NCI-H2196 treated with DMSO at 0.1 percent for 48 hours (cell line): Measurements from ENCODE around the gene CYP2F1.
"Not testable (repeated sequence)": the region's sequence is repeated elsewhere in the genome, so short reads cannot be mapped to it uniquely, and the experiment has no call there.

Source experiments
- DNase-seq: peaks from one replicate; lab custom pipeline; 2025; ENCODE audit not compliant: unreplicated experiment; lab: John Stamatoyannopoulos, UW

The CYP2F1 gene

DNA sequence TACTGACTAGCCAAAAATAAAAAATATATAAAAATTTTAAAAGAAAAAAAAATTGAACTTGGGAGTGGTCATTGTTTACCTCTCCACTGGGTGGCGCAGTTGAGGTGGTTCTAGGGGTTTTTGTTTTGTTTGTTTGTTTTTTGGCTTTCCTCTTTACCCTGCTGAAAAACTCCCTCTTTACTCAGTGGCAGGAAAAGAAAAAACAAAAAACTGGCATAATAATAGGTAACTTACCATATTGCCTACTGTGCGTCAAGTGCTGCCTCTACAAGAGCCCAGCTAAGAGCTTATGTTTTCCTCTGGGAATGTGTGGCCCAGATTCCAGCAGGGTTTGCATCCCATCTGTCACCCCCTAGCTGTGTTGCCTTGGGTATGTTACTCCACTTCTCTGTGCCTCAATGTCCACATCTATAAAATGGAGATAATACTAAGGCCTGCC, 12.6 kb downstream of the CYP2F1 start:
- not testable (repeated sequence) for DNase-seq

DNA sequence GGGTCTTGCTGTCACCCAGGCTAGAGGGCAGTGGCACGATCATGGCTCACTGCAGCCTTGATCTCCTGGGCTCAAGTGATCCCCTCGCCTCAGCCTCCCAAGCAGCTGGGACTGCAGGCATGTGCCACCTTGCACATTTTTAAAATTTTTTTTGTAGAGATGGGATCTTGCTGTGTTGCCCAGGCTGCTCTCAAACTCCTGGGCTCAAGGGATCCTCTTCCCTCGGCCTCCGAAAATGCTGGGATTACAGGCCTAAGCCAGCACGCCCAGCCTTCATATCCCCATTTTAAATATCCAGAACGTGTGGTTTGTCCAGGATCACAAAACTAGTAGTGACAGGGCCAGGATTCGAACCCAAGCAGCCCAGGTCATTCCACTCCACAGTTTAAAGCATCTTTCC, 13.1 kb downstream of the CYP2F1 start:
- DNase-seq = not testable (repeated sequence)

DNA sequence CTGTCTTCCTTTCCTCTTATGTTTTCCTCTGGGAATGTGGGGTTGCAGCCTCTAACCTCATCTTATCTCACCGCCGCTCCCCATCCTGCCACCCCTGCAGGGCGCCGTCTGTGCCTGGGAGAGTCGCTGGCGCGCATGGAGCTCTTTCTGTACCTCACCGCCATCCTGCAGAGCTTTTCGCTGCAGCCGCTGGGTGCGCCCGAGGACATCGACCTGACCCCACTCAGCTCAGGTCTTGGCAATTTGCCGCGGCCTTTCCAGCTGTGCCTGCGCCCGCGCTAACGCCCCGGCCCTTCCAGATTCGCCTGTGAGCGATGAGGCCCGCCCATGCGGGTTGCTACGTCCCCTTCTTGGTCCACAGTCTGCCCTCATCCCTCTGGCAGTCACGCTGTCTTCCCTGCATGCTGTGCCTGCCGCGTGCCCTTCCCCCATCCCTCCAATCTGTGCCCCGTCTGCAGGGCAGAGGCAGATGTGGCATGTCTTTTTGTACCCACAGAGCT, 13.6 kb downstream of the CYP2F1 start:
- peak; percentile 30 for DNase-seq

DNA sequence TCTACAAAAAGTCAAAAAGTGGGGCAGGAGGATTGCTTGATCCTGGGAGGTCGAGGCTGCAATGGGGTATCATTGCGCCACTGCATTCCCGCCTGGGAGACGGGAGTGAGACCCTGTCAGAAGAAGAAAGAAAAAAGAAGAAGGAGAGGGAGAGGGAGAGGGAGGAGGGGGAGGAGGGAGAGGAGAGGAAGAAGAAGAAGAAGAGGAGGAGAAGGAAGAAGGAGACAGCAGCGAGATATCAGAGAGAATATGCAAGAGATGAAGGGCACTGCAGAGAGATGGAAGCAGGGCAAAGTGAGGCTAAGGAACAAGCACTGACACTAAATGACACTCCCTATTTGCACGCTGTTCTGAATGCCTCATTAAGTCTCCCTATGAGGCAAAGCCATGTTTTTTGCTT, 14.5 kb downstream of the CYP2F1 start:
- no peak for DNase-seq

DNA sequence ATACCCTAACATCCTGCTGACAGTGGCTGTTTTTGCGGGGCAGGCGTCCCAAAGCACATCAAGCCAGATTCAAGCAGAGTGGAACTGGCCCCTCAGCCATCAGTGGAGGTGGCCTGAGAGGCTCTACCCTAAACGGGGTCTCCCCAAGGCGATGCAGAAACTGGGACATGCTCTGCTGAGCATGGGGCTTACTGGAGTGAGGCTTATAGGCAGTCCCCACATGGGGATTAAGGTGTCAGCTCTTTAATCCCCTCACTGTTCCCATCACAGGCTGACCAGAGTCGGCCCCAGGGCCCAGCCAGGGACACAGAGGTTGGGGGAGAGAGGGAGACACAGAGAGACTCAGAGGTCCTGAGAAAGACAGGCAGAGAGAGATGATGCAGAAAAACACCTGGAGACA, 17.0 kb downstream of the CYP2F1 start:
- no peak for DNase-seq

DNA sequence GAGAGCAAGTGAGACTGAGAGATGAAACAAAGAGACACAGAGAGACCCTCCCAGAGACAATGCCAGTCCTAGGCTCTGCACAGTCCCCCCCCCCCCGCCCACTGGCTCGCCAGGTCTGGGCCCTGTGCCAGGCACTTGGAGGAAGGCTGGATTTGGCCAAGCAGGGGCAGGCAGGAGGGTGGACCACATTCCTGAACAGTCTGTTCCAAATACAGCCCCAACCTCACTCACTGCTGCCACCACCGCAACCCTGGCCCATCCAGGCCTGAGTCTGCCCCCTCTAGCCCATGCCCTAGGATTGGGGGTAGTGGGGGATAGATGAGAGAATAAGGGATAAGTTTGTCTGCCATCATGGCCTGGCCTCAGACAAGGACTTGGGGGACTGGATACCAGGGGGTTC, 19.0 kb downstream of the CYP2F1 start:
- no peak for DNase-seq

DNA sequence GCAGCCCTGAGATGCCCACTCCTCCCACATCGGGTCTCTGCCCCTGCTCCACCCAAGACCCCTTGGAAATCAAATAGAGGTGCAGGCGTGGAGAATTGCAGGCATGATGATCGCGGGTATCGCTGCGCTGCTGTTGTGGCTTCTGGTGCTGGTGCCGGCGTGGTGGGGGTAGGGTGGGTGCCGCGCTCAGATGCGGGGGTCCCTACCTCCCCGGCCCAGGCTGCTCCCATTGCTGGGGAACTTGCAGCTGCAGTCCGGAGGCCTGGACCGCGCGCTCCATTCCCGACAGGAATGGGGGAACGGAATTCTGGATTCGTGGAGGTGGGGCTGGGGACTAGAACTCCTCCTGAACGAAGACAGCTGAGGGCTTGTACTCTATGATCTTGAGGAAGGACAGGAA, 20.4 kb downstream of the CYP2F1 start:
- no peak for DNase-seq

DNA sequence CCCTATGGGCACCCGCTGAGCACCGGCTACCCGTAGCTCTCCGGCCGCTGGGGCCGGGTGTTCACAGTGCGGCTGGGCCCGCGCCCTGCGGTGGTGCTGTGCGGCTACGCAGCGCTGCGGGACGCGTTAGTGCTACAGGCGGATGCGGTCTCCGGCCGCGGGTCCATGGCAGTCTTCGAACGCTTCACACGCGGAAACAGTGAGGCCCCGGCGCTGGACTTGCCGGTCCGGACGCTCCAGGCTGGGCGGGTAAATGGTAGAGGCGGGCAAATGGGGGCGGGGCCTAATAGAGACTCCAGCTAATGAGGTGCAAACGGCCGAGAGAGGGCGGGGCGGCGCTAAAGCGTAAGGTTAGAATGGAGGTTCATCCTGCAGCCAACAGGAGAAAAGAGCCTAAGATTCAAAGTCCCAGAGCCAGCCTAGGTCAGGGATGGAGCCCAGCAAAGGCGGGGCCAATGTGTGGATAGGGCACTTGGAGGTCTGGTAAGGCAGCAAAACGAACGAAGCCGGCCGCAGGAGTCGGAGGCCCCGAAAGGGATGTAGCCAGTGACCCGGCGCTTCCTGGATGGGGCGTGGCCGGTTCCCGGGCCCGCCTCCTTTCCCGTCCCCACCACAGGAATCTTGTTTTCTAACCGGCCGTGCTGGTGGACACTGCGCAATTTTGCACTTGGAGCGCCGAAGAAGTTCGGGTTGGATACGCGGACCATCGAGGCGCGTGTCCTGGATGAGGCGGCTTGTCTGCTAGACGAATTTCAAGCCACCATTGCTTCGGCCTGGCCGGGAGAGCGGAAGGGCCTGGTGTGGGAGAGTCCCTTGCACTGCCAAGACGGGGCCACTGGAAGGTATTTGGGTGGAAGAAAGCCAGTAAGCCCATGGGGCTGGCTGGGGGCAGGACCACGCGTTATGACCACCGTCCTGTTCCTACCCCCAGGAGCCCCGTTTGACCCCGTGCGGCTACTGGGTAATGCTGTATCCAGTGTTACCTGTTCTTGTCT, 21.5 kb downstream of the CYP2F1 start:
- DNase-seq = not testable (repeated sequence)

DNA sequence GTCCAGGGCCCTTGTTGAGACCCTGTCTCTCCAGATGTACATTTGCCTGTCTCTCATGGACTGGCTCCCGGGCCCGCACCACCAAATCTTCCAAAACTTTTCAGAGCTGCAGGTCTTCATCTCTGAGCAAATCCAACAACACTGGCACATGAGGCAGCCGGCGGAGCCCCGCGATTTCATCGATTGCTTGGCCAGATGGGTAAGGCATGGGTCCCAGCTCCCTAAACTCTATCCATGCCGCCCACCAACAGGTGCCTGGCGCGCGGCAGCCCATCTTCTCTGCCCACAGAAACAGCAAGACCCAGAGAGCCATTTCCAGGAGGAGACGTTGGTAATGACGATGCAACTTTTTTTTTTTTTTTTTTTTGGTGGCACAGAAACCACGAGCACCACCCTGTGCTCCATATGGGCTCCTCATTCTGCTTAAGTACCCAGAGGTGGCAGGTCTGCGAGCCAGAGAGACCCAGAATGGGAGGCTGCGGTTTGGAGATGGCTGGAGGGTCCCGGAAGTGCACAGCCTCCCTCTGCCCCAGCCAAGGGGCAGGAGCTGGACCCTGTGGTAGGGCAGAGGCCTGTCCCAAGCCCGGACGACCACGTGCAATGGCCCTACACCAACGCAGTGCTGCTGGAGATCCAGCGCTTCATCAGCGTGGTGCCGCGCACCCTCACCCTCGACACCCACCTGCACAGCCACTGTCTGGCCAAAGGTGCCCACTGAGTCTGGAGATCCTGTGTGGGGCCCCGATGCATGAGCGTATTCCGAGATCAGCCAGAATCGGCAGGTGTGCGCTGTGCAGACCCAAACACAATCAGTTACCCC, 22.6 kb downstream of the CYP2F1 start:
- no peak for DNase-seq

DNA sequence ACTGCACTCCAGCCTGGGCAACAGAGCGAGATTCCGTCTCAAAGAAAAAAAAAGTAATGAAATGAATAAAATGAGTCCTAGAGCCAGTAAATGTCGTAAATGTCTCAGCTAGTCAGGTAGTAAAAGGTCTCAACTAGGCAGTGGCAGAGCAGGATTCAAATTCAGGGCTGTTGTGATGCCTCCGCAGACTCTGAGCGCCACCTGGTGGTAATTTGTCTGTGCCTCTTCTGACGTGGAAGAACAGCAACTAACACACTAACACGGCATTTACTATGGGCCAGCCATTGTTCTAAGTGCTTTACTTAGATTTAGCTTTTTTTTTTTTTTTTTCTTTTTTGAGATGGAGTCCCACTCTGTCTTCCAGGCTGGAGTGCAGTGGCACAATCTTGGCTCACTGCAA, 30.2 kb downstream of the CYP2F1 start:
- DNase-seq = peak; percentile 14

DNA sequence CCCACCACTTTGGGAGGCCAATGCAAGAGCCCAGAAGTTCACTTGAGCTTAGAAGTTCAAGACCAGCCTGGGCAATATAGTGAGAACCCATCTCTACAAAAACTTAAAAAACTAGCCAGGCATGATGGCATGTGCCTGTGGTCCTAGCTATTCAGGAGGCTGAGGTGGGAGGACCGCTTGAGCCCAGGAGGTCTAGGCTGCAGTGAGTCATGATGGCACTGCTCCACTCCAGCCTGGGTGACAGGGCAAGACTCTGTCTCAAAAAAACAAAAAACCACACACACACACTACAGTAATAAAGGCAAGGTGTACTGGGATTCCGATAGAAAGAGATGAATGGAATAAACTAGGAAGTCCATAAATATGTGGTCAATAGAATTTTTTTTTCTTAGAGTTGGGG, 35.6 kb downstream of the CYP2F1 start:
- DNase-seq = no peak

DNA sequence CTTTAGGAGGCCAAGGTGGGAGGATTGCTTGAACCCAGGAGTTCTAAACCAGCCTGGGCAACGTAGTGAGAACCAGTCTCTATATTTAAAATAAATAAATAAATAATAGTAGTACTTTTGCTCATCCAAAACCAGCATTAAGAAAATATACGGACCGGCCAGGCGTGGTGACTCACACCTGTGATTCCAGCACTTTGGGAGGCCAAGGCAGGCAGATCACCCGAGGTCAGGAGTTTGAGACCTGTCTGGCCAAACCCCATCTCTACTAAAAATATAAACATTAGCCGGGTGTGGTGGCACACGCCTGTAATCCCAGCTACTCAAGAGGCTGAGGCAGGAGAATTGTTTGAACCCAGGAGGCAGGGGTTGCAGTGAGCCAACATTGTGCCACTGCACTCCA, 36.8 kb downstream of the CYP2F1 start:
- not testable (repeated sequence) for DNase-seq

DNA sequence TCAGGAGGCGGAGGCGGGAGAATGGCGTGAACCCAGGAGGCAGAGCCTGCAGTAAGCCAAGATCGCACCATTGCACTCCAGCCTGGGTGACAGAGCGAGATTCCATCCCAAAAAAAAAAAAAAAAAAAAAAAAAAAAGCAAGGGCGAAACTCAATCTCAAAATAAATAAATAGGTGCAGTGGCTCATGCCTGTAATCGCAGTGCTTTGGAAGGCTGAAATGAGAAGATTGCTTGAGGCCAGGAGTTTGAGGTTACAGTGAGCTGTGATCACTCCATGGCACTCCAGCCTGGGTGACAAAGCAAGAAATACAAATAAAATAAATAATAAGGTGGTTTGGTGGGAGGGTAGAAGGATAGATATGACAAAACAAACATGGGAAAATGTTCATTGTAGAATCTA, 39.8 kb downstream of the CYP2F1 start:
- DNase-seq = no peak

DNA sequence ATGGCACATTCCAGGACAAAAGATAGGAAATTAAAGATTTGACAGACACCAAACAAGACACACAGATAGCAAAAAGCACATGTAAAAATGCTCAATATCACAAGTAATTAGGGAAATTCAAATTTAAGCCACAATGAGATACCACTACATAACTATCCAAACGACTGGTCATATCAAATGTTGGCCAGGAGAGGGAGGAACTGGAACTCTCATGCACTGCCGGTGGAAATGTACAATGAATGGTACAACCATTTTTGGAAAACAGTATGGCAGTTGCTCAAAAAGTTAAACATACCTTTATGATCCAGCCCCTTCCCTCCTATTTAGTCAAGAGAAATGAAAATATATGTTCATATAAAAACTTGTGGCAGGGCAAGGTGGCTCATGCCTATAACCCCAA, 42.0 kb downstream of the CYP2F1 start:
- no peak for DNase-seq

DNA sequence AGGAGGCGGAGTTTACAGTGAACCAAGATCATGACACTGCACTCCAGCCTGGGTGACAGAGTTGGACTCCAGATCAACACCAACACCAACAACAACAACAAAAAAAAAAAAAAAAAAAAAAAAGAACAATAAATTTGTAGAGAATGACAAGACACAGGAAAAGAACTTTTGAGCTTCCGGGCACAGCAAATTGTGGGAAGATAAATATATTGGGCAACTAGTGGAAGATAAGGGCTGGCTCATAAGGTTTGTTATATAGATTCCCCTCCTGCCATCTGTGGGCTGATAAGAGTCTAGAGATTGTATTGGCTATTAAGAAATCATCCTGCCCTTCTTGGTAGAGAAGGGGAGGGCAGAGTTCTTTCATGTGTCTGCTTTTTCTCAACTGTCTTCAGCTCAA, 45.6 kb downstream of the CYP2F1 start:
- DNase-seq = no peak

DNA sequence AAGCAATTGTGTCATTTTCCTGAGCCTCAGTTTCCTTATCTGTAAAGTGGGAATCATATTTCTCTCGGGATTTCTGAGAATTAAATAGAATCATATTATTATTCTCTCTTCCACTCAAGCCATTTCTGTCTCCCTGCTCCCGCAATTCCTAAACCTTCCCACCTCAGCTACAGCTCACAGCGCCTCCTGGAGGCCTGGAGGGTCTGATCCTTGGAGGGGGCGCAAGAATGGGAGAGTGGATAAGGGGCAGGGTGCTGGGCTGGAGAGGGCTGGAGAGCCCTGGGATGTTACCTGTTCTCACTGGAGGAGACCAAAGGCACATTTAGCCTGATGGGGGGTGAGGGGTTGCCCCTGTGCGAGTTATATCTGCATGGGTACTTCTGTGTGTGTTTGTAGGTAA, 47.7 kb downstream of the CYP2F1 start:
- DNase-seq = no peak

DNA sequence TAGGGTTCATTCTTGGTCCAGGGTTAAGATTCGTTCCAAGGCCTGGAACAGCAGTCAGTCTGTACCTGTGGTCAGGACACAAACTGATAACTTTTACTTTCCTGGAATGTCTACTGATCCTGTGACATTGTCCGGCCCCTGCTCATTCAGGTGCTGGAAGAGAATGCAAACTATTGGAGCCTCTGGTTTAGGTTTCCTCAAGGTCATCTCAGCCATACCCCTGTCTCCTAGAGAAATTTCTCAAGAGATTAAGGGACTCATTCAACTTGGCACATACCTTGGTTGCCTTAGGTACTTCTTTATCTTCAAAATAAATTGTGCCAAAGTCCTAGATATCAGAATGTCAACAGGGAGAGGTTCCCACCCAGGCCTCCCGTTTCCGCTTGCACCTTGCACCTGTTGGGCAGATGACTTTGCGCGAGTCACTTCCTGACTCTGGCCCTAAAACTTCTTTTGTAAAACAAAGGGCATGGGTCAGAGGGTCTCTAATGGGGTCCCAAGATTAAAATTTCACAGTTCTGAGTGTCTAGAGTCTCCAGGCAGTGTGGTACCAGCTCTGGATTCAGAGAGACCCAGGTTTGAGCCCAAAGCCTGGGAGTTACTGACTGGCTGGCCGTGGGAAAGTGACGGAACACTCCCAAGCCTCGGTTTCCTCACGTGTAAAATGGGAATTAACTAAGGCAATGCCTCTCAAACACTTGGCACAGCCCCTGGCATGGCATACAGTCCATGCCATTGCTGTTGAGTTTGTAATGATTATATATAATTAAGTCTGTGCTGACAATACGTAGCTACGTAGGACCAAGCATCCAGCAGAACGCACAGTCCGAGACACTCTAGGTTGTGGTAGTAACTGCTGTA, 52.9 kb downstream of the CYP2F1 start:
- DNase-seq = no peak

DNA sequence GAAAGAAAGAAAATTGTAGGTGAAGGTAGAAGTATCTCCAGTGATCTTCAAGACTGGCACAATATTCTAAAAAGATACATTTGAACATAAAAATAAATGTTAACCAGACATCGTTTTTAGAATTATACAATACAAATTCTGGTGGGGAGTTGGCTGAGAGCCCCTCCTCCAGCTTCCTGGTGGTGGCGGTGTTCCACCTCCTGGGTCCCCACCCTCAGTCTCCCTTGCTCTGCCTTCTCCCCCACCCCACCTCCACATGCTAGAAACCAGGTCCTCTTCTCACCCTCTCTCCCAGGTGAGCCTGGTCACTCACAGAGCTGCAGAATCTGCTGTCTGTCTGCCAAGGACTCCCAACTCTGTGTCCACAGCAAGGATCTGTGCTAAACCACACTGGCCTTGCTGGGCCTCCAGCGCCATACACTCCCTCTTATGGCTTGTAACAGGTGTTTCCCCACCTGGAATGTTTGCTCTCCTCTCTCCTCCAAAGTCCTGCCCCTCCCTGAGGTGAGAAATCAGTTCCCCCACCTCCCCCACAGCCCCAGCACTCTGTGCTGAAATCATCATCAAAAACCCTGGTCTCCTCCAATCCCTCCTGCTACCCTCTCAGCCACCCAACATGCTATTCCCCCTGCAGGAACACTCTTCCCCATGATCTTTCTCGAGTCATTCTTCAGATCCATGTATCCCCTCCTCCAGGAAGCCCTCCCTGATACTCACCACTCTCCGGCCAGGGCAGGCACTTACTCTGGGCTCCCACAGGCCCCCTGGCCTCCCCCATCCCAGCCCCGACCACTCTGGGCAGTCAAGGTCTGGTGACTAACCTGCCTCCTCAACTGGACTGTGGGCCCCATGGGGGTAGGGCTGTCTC, 58.3 kb downstream of the CYP2F1 start:
- no peak for DNase-seq

DNA sequence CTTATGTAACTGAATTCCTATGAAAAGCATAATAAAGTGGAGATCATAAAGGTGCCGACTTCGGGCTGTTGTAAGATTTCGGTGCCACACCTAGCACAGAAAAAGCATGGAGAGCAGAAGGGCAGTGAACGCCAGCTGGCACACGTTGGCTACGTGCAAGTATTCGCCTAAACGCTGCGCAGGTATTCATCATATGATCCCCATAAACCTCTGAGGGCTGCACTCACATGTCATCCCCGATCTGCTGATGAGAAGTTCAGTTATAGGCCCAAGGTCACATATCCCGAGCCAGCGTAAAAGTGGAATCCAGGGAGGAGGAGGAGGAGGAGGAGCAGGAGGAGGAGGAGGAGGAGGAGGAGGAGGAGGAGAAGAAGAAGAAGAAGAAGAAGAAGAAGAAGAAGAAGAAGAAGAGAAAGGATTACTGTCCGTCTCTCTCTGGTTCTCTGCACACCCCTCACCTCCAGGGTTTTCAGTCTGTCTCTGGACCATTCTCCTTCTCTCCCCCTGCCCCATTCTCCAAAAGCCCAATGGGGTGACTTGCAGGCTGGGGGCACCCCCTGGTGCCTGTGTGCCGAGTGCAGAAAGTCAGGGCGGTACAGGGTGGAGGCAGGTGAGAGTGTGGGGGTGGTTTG, 60.2 kb downstream of the CYP2F1 start:
- DNase-seq = no peak
